Effector memory CD4-positive, alpha-beta T cell (primary cell): ENCODE measurements around the gene GPR101.
"Not testable (repeated sequence)": the region's sequence is repeated elsewhere in the genome, so short reads cannot be mapped to it uniquely, and the experiment has no call there.

Experiments
- DNase-seq, 3 donors: peaks; one replicate each; pipeline ENCODE4 v3.0.0-alpha.2; 2020
- H3K27ac ChIP-seq: 2 replicates; pipeline ENCODE4 v1.7.0; 2013; ENCODE audit warnings: mild to moderate bottlenecking, low read length, moderate library complexity; ENCODE audit not compliant: insufficient read depth, poor library complexity, severe bottlenecking
- H3K27me3 ChIP-seq: replicated peaks from 2 replicates; pipeline ENCODE4 v1.7.0; 2013; ENCODE audit warnings: mild to moderate bottlenecking, low read length; ENCODE audit not compliant: insufficient read depth, control insufficient read depth, poor library complexity, severe bottlenecking
- H3K36me3 ChIP-seq: 2 replicates; pipeline ENCODE4 v1.7.0; 2013; ENCODE audit warnings: mild to moderate bottlenecking, low read length, moderate library complexity; ENCODE audit not compliant: control insufficient read depth, insufficient read depth
- H3K4me1 ChIP-seq: 2 replicates; pipeline ENCODE4 v1.7.0; 2013; ENCODE audit warnings: low read length, mild to moderate bottlenecking; ENCODE audit not compliant: control insufficient read depth, insufficient read depth, poor library complexity, severe bottlenecking
- H3K4me3 ChIP-seq: 2 replicates; pipeline ENCODE4 v1.7.0; 2013; ENCODE audit warnings: low read length, low read depth, mild to moderate bottlenecking; ENCODE audit not compliant: insufficient read depth, poor library complexity, severe bottlenecking
- H3K9me3 ChIP-seq: 2 replicates; pipeline ENCODE4 v1.7.0; 2013; ENCODE audit warnings: mild to moderate bottlenecking, low read length, moderate library complexity; ENCODE audit not compliant: control insufficient read depth

GPR101 gene

DNA sequence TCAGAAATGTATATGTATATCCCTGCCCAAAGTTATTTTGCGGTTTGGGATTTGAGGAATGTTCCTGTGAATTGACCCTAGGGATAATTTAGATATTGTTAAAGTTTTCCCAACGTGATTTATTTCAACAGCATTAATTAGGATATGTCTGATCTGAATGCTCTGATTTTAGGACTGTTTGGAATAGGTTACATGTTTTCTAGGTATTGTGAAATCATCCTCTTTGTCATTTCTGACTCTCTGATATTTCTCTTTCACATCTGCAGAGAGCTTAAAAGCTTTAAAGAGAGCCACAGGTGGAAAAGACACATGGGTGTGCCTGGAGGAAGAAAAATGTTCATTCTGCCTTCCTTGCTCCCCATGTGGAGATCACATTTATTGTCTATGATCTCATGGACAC, 5.1 kb downstream of the GPR101 start:
- Histone ChIP-seq H3K27ac (no peak overlapping the region), H3K27me3 (peaks cover 22% of the 10 kb centered on the region), H3K4me1 (peaks cover 7% of the 10 kb centered on the region), H3K9me3 (no peaks in the 10 kb centered on the region), H3K4me3 (no peak overlapping the region), H3K36me3 (no peaks in the 10 kb centered on the region)
- DNase-seq = no peak

- Histone ChIP-seq H3K4me1 (no peaks in the 10 kb centered on the region), H3K27me3 (peaks cover 6% of the 10 kb centered on the region), H3K27ac (no peak overlapping the region), H3K4me3 (no peak overlapping the region), H3K9me3 (no peaks in the 10 kb centered on the region), H3K36me3 (no peaks in the 10 kb centered on the region)
- DNase-seq = no peak
These were observed 7.9 kb downstream of the GPR101 start for GRCh38 chrX:137025930-137026329.

DNA sequence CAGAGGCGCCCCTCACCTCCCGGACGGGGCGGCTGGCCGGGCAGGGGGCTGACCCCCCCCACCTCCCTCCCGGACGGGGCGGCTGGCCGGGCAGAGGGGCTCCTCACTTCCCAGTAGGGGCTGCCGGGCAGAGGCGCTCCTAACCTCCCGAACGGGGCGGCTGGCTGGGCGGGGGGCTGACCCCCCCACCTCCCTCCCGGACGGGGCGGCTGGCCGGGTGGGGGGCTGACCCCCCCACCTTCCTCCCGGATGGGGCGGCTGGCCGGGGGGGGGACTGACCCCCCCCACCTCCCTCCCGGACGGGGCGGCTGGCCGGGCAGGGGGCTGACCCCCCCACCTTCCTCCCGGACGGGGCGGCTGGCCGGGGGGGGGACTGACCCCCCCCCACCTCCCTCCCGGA, 33.6 kb downstream of the GPR101 start:
- DNase-seq, H3K4me3 ChIP-seq, H3K27me3 ChIP-seq, H3K4me1 ChIP-seq, H3K9me3 ChIP-seq, H3K36me3 ChIP-seq, H3K27ac ChIP-seq: not testable (repeated sequence)

DNA sequence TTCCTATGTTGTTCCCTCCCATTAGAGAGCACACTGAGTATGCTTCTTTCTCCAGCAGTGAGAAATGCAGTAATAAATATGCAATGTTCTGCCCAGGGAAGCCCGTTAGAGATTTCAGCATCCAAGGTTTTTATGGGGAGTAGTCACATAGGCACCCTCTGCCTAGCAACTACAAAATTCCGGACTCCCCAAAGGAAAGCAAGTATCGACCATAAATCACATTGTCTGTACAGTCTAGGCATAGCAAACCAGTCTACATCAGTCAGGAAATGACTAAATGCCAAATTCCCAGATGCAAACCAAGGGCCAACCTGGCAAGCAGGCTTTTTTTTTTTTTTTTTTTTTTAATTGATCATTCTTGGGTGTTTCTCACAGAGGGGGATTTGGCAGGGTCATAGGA, 34.8 kb downstream of the GPR101 start:
- Histone ChIP-seq H3K36me3 (no peaks in the 10 kb centered on the region), H3K4me3 (no peak overlapping the region), H3K27ac (no peak overlapping the region), H3K27me3 (no peaks in the 10 kb centered on the region), H3K4me1 (no peaks in the 10 kb centered on the region), H3K9me3 (no peaks in the 10 kb centered on the region)
- DNase-seq = no peak
